Esophagus muscularis mucosa (tissue), 4 donors: ENCODE data around the gene LIX1L.

Source experiments
- EP300 ChIP-seq: sonication (generic); formaldehyde crosslinking; IDR thresholded peaks from one replicate; pipeline ENCODE4 v1.6.1; 2017; ENCODE audit warnings: antibody characterized with exemption
- POLR2A ChIP-seq: fragments of 450-650 bp; IDR thresholded peaks from one replicate; pipeline ENCODE4 v1.6.1; 2017; ENCODE audit warnings: antibody characterized with exemption, moderate library complexity, mild to moderate bottlenecking, low read depth
- POLR2AphosphoS5 ChIP-seq, 2 donors: sonication (generic); formaldehyde crosslinking; IDR thresholded peaks; one replicate each; pipeline ENCODE4 v1.6.1; 2017; ENCODE audit warnings: antibody characterized with exemption in 2 of 2
- TF ChIP-seq, protein P1 (sequence below), 3 experiments: fragments of 200-600 bp in 2 of 3; fragments of 450-650 bp in 1 of 3; sonication (generic) in 2 of 3; IDR thresholded peaks; one replicate each; pipeline ENCODE4 v1.5.1; 2017 to 2019; ENCODE audit warnings: antibody characterized with exemption in 3 of 3, mild to moderate bottlenecking in 2 of 3, moderate library complexity in 1 of 3

DNA sequence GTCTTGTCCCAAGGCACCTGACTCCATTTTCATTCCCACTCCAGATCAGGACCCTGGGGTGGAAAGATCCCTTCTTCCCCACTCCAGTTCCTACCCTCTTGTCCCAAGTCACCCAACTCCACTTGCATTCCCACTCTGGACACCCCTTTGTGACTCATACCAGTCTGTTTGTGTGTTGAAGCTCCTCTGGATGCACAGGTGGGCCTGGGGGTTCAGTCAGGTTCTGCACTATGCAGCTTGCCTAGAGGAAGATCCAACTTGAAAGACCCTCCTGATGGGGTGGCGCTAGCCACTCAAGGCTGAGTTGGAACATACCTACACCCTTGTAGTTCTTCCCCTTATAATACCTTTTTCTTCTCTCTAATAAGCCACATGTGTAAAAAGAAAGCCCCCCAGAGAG, 62.3 kb downstream of the LIX1L start:
- TF ChIP-seq, protein P1, sequence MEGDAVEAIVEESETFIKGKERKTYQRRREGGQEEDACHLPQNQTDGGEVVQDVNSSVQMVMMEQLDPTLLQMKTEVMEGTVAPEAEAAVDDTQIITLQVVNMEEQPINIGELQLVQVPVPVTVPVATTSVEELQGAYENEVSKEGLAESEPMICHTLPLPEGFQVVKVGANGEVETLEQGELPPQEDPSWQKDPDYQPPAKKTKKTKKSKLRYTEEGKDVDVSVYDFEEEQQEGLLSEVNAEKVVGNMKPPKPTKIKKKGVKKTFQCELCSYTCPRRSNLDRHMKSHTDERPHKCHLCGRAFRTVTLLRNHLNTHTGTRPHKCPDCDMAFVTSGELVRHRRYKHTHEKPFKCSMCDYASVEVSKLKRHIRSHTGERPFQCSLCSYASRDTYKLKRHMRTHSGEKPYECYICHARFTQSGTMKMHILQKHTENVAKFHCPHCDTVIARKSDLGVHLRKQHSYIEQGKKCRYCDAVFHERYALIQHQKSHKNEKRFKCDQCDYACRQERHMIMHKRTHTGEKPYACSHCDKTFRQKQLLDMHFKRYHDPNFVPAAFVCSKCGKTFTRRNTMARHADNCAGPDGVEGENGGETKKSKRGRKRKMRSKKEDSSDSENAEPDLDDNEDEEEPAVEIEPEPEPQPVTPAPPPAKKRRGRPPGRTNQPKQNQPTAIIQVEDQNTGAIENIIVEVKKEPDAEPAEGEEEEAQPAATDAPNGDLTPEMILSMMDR (IDR thresholded peaks at IDR 0.05): no peak
- TF ChIP-seq POLR2A: no peak
- TF ChIP-seq EP300: no peak
- TF ChIP-seq POLR2AphosphoS5 (IDR thresholded peaks at IDR 0.05): no peak
